ENCODE data around the gene ASPSCR1.
A peak's percentile ranks its signal among the peaks of the same experiment; 100 is the strongest.

ASPSCR1 gene

DNA sequence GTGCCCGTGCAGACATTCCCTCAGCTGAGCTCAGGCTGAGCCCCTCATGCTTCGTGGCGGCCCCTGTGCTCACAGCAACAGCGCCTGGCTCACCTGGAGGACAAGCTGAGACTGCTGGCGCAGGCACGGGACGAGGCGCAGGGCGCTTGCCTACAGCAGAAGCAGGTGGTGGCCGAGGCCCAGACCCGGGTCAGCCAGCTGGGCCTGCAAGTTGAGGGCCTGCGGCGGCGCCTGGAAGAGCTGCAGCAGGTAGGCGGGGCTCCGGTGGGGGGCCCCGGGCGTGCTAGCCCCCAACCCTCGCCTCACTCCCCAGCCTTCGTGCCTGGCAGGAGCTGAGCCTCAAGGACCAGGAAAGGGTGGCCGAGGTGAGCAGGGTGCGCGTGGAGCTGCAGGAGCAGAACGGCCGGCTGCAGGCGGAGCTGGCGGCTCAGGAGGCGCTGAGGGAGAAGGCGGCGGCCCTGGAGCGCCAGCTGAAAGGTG lies 52.6 kb downstream of the ASPSCR1 start:
- CTCF ChIA-PET: interaction anchor here (0.6 to 3.2 kb wide), 16 partner anchors 8 to 209 kb away, joined by 3 to 18 read pairs (median 3); partner anchors contain the start of gene NOTUM
- DNase-seq: no peak
- Histone ChIP-seq H3K27ac (ENCODE audit: insufficient read depth in 1 of 2, low read depth in 1 of 2, low read length in 2 of 2, poor library complexity in 1 of 2, severe bottlenecking in 2 of 2) (no peak overlapping the region), H3K36me3 (ENCODE audit: control insufficient read depth in 4 of 4, insufficient read depth in 4 of 4, low read length in 3 of 4) (peaks cover 0 to 15% (median 6%) of the 10 kb centered on the region in 4 experiments), H3K27me3 (replicated peaks in 2 of 5; ENCODE audit: control insufficient read depth in 4 of 5, insufficient read depth in 5 of 5, low read length in 4 of 5) (no peaks in the 10 kb centered on the region), H3K4me3 (ENCODE audit: control insufficient read depth in 1 of 7, extremely low read depth in 1 of 7, insufficient read depth in 4 of 7, low read depth in 2 of 7, low read length in 6 of 7) (peak overlapping the region in 3 of 7 experiments; percentile 65 to 79 (median 71)), H3K4me1 (ENCODE audit: control extremely low read depth in 1 of 4, control insufficient read depth in 4 of 4, insufficient read depth in 4 of 4, low read length in 3 of 4) (peaks cover 0 to 33% (median 22%) of the 10 kb centered on the region in 4 experiments), H3K9me3 (ENCODE audit: control extremely low read depth in 1 of 5, control insufficient read depth in 4 of 5, insufficient read depth in 2 of 5, low read depth in 1 of 5, low read length in 4 of 5) (no peaks in the 10 kb centered on the region)
- POLR2A ChIA-PET: interaction anchor here (0.6 to 1.4 kb wide), 3 partner anchors 35 to 234 kb away, joined by 3 to 4 read pairs (median 3); partner anchors contain the start of gene DUS1L
- 70% methylated on average over 30 of the region's 31 CpGs for WGBS (ENCODE audit: insufficient coverage)

- peak; percentile 77 to 88 (median 84) for DNase-seq
- POLR2A ChIA-PET: interaction anchor here (1.0 to 1.4 kb wide), 2 partner anchors 35 to 77 kb away, joined by 3 to 4 read pairs; partner anchors contain the start of gene DUS1L
- H3K36me3 ChIP-seq (ENCODE audit: control insufficient read depth in 4 of 4, insufficient read depth in 4 of 4, low read length in 3 of 4): peaks cover 0 to 21% (median 6%) of the 10 kb centered on the region in 4 experiments
- CTCF ChIA-PET: interaction anchor here (0.6 to 3.2 kb wide), 16 partner anchors 8 to 208 kb away, joined by 3 to 18 read pairs (median 3); no protein-coding TSS in a partner anchor
- peaks cover 0 to 33% (median 22%) of the 10 kb centered on the region in 4 experiments for H3K4me1 ChIP-seq (ENCODE audit: control extremely low read depth in 1 of 4, control insufficient read depth in 4 of 4, insufficient read depth in 4 of 4, low read length in 3 of 4)
- H3K4me3 ChIP-seq (ENCODE audit: control insufficient read depth in 1 of 7, extremely low read depth in 1 of 7, insufficient read depth in 4 of 7, low read depth in 2 of 7, low read length in 6 of 7): peak overlapping the region; percentile 45 to 79 (median 65)
- WGBS (ENCODE audit: insufficient coverage): under 1% methylated on average over 90 of the region's 94 CpGs
- no peaks in the 10 kb centered on the region for H3K9me3 ChIP-seq (ENCODE audit: control extremely low read depth in 1 of 5, control insufficient read depth in 4 of 5, insufficient read depth in 2 of 5, low read depth in 1 of 5, low read length in 4 of 5)
- no peaks in the 10 kb centered on the region for H3K27me3 ChIP-seq (replicated peaks in 2 of 5; ENCODE audit: control insufficient read depth in 4 of 5, insufficient read depth in 5 of 5, low read length in 4 of 5)
- H3K27ac ChIP-seq (ENCODE audit: insufficient read depth in 1 of 2, low read depth in 1 of 2, low read length in 2 of 2, poor library complexity in 1 of 2, severe bottlenecking in 2 of 2): no peak overlapping the region
These were observed 53.3 kb downstream of the ASPSCR1 start for GRCh38 chr17:82030470-82031302.

DNA sequence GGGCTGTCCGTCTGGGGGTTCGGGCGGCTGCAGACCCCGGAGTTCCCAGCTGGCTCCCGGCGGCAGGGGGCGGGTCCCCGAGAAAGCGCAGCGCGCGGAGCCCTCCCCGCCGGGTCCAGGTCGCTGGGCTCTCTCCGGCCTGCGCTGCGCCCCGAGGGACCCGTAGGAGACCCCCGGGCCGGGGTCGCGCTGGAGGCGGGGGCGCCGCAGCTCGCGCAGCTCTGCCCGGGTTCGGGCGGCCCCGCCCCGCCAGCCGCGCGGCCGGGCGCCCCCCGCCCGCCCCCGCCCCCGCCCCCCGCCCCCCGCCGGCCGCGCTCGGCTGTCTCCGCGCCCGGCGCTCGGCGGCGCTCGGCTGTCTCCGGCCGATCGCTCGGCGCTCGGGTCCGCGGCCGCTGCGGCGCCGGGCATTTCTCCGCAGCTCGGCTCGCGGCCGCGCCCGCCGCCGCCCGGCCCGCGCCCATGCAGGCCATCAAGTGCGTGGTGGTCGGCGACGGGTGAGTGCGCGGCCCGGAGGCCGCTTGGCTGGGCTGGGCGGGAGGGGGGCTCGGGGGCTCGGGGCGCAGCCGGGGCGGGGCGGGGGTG lies 54.0 kb downstream of the ASPSCR1 start, which contains the start of gene RAC3:
RAC3 (plus strand) TSS at position 376 of the 582 bp plus-strand sequence; CDS start at position 460, 84 bp downstream.
- peaks cover 0 to 27% (median 6%) of the 10 kb centered on the region in 4 experiments for H3K36me3 ChIP-seq (ENCODE audit: control insufficient read depth in 4 of 4, insufficient read depth in 4 of 4, low read length in 3 of 4)
- POLR2A ChIA-PET: interaction anchor here (1.3 kb wide), 1 partner anchor 104 kb away, joined by 3 read pairs; the partner anchor contains the start of gene MAFG
- DNase-seq: peak in 2 of 3 donors; percentile 46 to 50
- no peaks in the 10 kb centered on the region for H3K9me3 ChIP-seq (ENCODE audit: control extremely low read depth in 1 of 5, control insufficient read depth in 4 of 5, insufficient read depth in 2 of 5, low read depth in 1 of 5, low read length in 4 of 5)
- peak within 1 kb of the TSS in 1 of 2 experiments; percentile 25 for H3K27ac ChIP-seq (ENCODE audit: insufficient read depth in 1 of 2, low read depth in 1 of 2, low read length in 2 of 2, poor library complexity in 1 of 2, severe bottlenecking in 2 of 2)
- H3K27me3 ChIP-seq (replicated peaks in 2 of 5; ENCODE audit: control insufficient read depth in 4 of 5, insufficient read depth in 5 of 5, low read length in 4 of 5): no peaks in the 10 kb centered on the region
- peak within 1 kb of the TSS; percentile 45 to 79 (median 65) for H3K4me3 ChIP-seq (ENCODE audit: control insufficient read depth in 1 of 7, extremely low read depth in 1 of 7, insufficient read depth in 4 of 7, low read depth in 2 of 7, low read length in 6 of 7)
- CTCF ChIA-PET: interaction anchor here (1.1 to 2.3 kb wide), 2 partner anchors 10 to 87 kb away, joined by 3 to 7 read pairs; no protein-coding TSS in a partner anchor
- WGBS (ENCODE audit: insufficient coverage): 0% methylated on average over 35 of the region's 96 CpGs
- H3K4me1 ChIP-seq (ENCODE audit: control extremely low read depth in 1 of 4, control insufficient read depth in 4 of 4, insufficient read depth in 4 of 4, low read length in 3 of 4): peaks cover 0 to 35% (median 24%) of the 10 kb centered on the region in 4 experiments

DNA sequence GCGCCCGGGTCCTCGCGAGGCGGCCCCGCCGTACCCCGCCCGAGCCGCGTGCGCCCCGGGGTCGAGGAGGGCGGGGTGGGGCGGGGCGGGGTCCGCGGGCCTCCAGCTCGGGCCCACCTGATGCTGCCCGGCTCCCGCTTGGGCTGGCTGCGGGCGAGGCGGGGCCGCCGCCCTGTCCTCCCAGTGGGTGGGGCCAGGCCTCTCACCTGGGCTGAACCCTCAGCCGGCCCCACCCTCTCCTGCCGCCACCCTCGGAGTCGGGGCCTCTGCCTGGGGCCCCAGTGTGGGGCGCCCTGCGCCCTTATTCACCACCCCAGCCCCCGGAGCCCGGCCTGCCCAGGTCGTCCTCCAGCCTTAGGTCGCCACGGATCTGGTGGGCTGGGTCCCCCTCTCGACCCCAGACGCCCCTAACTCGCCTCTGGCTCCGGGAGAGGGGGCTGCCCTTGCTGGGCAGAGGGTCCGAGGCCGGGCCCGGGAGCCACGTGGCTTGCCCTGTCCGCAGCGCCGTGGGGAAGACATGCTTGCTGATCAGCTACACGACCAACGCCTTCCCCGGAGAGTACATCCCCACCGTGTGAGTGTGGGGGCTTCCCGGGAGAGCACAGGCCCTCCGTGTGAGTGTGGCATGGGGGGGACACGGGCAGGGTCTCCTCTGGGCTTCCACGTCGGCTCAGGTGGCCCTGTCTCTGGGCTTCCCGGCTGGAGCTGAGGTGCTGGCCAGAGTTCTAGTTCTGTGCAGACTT lies 54.6 kb downstream of the ASPSCR1 start:
- 10% methylated on average over 46 of the region's 59 CpGs for WGBS (ENCODE audit: insufficient coverage)
- peak in 1 of 3 donors; percentile 13 for DNase-seq
- Histone ChIP-seq H3K9me3 (ENCODE audit: control extremely low read depth in 1 of 5, control insufficient read depth in 4 of 5, insufficient read depth in 2 of 5, low read depth in 1 of 5, low read length in 4 of 5) (no peaks in the 10 kb centered on the region), H3K27me3 (replicated peaks in 2 of 5; ENCODE audit: control insufficient read depth in 4 of 5, insufficient read depth in 5 of 5, low read length in 4 of 5) (no peaks in the 10 kb centered on the region), H3K27ac (ENCODE audit: insufficient read depth in 1 of 2, low read depth in 1 of 2, low read length in 2 of 2, poor library complexity in 1 of 2, severe bottlenecking in 2 of 2) (peak overlapping the region in 1 of 2 experiments; percentile 25), H3K4me1 (ENCODE audit: control extremely low read depth in 1 of 4, control insufficient read depth in 4 of 4, insufficient read depth in 4 of 4, low read length in 3 of 4) (peaks cover 0 to 36% (median 31%) of the 10 kb centered on the region in 4 experiments), H3K36me3 (ENCODE audit: control insufficient read depth in 4 of 4, insufficient read depth in 4 of 4, low read length in 3 of 4) (peaks cover 0 to 27% (median 5%) of the 10 kb centered on the region in 4 experiments), H3K4me3 (ENCODE audit: control insufficient read depth in 1 of 7, extremely low read depth in 1 of 7, insufficient read depth in 4 of 7, low read depth in 2 of 7, low read length in 6 of 7) (peak overlapping the region in 6 of 7 experiments; percentile 13 to 69 (median 62))
- ChIA-PET POLR2A (interaction anchor here (1.3 kb wide), 1 partner anchor 105 kb away, joined by 3 read pairs; the partner anchor contains the start of gene MAFG), CTCF (interaction anchor here (0.9 kb wide), 1 partner anchor 32 kb away, joined by 3 read pairs; no protein-coding TSS in a partner anchor)

- Histone ChIP-seq H3K27me3 (replicated peaks in 2 of 5; ENCODE audit: control insufficient read depth in 4 of 5, insufficient read depth in 5 of 5, low read length in 4 of 5) (no peaks in the 10 kb centered on the region), H3K9me3 (ENCODE audit: control extremely low read depth in 1 of 5, control insufficient read depth in 4 of 5, insufficient read depth in 2 of 5, low read depth in 1 of 5, low read length in 4 of 5) (no peaks in the 10 kb centered on the region), H3K4me3 (ENCODE audit: control insufficient read depth in 1 of 7, extremely low read depth in 1 of 7, insufficient read depth in 4 of 7, low read depth in 2 of 7, low read length in 6 of 7) (no peak overlapping the region), H3K4me1 (ENCODE audit: control extremely low read depth in 1 of 4, control insufficient read depth in 4 of 4, insufficient read depth in 4 of 4, low read length in 3 of 4) (peaks cover 0 to 39% (median 36%) of the 10 kb centered on the region in 4 experiments), H3K27ac (ENCODE audit: insufficient read depth in 1 of 2, low read depth in 1 of 2, low read length in 2 of 2, poor library complexity in 1 of 2, severe bottlenecking in 2 of 2) (no peak overlapping the region), H3K36me3 (ENCODE audit: control insufficient read depth in 4 of 4, insufficient read depth in 4 of 4, low read length in 3 of 4) (peaks cover 0 to 20% (median 4%) of the 10 kb centered on the region in 4 experiments)
- 98% methylated on average over 26 of the region's 38 CpGs for WGBS (ENCODE audit: insufficient coverage)
- ChIA-PET POLR2A (no interaction called here), CTCF (interaction anchor here (0.6 kb wide), 1 partner anchor 73 kb away, joined by 3 read pairs; no protein-coding TSS in a partner anchor)
- DNase-seq: no peak
These were observed 56.1 kb downstream of the ASPSCR1 start for GRCh38 chr17:82033359-82034085.

Data from common myeloid progenitor, CD34-positive (primary cell).